BE2C (cell line): ENCODE data around the gene MYO15B.

Source experiments
- DNase-seq: peaks from one replicate; pipeline ENCODE4 v3.0.0-alpha.2; 2020
- H3K27me3 ChIP-seq: fragments of 250-450 bp; sonication (Bioruptor Pico); 2 replicates; pipeline ENCODE4 v1.5.1; 2020; ENCODE audit warnings: mild to moderate bottlenecking
- H3K36me3 ChIP-seq: fragments of 250-450 bp; sonication (Bioruptor Pico); 2 replicates; pipeline ENCODE4 v1.5.1; 2020; ENCODE audit warnings: mild to moderate bottlenecking
- H3K4me1 ChIP-seq: fragments of 250-450 bp; sonication (Bioruptor Pico); 2 replicates; pipeline ENCODE4 v1.5.1; 2020
- H3K4me3 ChIP-seq: 2 replicates; pipeline ENCODE4 v1.5.1; 2011; ENCODE audit warnings: low read depth, low read length
- H3K9me3 ChIP-seq: fragments of 250-450 bp; sonication (Bioruptor Pico); 2 replicates; pipeline ENCODE4 v1.5.1; 2020
- TF ChIP-seq, protein P1 (sequence below): IDR thresholded peaks from 2 replicates; pipeline ENCODE4 v1.5.1; 2012; ENCODE audit warnings: mild to moderate bottlenecking, low read depth, low read length

The MYO15B gene

GRCh38 chr17:75572713-75573539 is 14.7 kb upstream of the MYO15B start:
- Histone ChIP-seq H3K36me3 (no peaks in the 10 kb centered on the region), H3K4me1 (no peaks in the 10 kb centered on the region), H3K9me3 (no peaks in the 10 kb centered on the region), H3K4me3 (no peak overlapping the region), H3K27me3 (no peaks in the 10 kb centered on the region)
- no peak for DNase-seq
- TF ChIP-seq, protein P1, sequence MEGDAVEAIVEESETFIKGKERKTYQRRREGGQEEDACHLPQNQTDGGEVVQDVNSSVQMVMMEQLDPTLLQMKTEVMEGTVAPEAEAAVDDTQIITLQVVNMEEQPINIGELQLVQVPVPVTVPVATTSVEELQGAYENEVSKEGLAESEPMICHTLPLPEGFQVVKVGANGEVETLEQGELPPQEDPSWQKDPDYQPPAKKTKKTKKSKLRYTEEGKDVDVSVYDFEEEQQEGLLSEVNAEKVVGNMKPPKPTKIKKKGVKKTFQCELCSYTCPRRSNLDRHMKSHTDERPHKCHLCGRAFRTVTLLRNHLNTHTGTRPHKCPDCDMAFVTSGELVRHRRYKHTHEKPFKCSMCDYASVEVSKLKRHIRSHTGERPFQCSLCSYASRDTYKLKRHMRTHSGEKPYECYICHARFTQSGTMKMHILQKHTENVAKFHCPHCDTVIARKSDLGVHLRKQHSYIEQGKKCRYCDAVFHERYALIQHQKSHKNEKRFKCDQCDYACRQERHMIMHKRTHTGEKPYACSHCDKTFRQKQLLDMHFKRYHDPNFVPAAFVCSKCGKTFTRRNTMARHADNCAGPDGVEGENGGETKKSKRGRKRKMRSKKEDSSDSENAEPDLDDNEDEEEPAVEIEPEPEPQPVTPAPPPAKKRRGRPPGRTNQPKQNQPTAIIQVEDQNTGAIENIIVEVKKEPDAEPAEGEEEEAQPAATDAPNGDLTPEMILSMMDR, result no peak

- no peaks in the 10 kb centered on the region for H3K9me3 ChIP-seq
- H3K36me3 ChIP-seq, result no peaks in the 10 kb centered on the region
- no peaks in the 10 kb centered on the region for H3K4me1 ChIP-seq
- DNase-seq, result no peak
- H3K27me3 ChIP-seq, result no peaks in the 10 kb centered on the region
- no peak overlapping the region for H3K4me3 ChIP-seq
- TF ChIP-seq, protein P1, result no peak
Measured at GRCh38 chr17:75573540-75573957, 14.1 kb upstream of the MYO15B start.

DNA sequence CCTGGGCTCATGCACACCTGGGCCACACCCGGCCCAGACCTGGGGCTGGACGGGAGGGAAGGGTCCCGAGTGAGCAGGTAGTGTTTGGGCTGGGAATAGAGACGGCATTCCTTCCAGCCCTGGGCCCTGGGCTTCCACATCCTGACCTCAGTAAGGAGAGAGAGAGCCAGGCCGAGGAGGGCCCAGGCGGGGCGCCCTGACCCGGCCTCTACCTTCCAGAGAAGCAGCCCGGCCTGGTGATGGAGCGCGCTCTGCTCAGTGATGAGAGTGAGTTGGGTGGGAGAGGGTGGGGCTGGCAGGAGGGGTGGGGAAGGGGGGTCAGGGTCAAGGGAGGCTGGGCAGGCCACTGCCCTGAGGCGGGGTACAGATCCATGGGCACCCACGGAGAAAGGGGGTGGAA is 13.6 kb upstream of the MYO15B start:
- H3K27me3 ChIP-seq, result no peaks in the 10 kb centered on the region
- no peaks in the 10 kb centered on the region for H3K9me3 ChIP-seq
- no peaks in the 10 kb centered on the region for H3K4me1 ChIP-seq
- TF ChIP-seq, protein P1, result no peak
- H3K4me3 ChIP-seq, result no peak overlapping the region
- no peaks in the 10 kb centered on the region for H3K36me3 ChIP-seq
- no peak for DNase-seq

- TF ChIP-seq, protein P1, result no peak
- Histone ChIP-seq H3K9me3 (no peaks in the 10 kb centered on the region), H3K4me1 (no peaks in the 10 kb centered on the region), H3K36me3 (no peaks in the 10 kb centered on the region), H3K4me3 (no peak overlapping the region), H3K27me3 (no peaks in the 10 kb centered on the region)
- DNase-seq, result no peak
Measured at GRCh38 chr17:75574404-75575036, 13.1 kb upstream of the MYO15B start.

DNA sequence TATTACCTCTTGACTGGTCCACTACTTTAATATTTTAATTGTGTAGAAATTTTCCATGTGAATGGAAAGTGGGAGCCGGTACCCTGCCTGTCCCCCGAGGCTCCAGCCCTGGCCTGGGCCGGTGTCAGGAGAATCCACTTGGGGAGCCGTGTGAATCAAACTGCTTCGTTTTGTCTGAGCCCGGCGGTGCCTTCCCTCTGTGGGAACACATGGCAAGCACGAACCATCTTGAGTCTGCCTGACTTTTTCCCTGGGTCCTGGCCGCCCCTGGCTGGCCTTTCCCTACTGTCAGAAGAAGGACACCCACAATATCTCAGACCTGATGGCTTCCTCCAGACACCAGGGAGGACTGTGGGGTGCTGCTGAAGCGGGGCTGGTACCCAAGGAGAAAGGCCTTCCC is 12.4 kb upstream of the MYO15B start:
- Histone ChIP-seq H3K27me3 (no peaks in the 10 kb centered on the region), H3K4me1 (no peaks in the 10 kb centered on the region), H3K36me3 (no peaks in the 10 kb centered on the region), H3K4me3 (no peak overlapping the region), H3K9me3 (no peaks in the 10 kb centered on the region)
- no peak for DNase-seq
- TF ChIP-seq, protein P1, result no peak

DNA sequence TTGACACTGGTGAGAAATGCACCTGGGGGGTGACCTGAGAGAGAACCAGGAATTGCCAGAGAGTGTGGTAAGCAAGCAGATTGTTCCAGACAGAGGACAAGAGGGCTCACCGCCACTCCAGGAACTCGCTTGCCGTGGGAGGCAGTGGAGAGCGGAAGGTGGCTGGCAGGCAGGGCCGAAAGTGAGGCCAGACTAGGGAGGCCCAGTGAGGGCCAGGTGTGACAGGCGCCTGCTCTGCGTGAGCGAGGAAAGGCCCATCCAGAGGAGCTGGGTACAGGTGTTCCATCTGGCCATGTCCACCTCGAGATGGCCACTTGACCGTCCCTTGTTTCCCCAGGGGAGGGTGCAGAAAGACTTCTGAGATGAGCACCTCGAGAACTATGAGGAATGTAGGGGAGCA is 11.9 kb upstream of the MYO15B start:
- TF ChIP-seq, protein P1, result no peak
- DNase-seq, result no peak

More for the DNA sequence above, 11.9 kb upstream of the MYO15B start:
- Histone ChIP-seq H3K4me3 (no peak overlapping the region), H3K27me3 (no peaks in the 10 kb centered on the region), H3K4me1 (no peaks in the 10 kb centered on the region), H3K36me3 (no peaks in the 10 kb centered on the region), H3K9me3 (no peaks in the 10 kb centered on the region)
